ENCODE results near the gene PTK7.

DNA sequence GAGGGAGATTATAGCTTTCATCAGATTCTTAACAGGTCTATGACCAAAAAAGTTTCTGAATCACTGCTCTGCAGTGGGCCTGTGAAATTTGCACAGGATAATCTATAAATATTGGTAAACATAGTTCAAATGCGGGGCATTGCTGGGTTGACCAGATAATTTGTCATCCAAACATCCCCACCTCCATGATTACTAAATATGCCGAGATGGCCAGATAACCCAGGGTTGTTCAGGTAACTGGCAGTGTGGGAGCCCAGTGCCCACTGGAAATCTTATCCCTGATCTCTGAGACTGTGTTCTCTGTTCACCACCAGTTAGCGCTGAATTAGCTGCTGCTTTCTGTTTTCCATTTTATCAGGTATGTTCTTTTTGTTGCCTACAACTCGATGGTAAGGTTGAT lies 21.4 kb downstream of the PTK7 start:
- TF ChIP-seq, protein P1, sequence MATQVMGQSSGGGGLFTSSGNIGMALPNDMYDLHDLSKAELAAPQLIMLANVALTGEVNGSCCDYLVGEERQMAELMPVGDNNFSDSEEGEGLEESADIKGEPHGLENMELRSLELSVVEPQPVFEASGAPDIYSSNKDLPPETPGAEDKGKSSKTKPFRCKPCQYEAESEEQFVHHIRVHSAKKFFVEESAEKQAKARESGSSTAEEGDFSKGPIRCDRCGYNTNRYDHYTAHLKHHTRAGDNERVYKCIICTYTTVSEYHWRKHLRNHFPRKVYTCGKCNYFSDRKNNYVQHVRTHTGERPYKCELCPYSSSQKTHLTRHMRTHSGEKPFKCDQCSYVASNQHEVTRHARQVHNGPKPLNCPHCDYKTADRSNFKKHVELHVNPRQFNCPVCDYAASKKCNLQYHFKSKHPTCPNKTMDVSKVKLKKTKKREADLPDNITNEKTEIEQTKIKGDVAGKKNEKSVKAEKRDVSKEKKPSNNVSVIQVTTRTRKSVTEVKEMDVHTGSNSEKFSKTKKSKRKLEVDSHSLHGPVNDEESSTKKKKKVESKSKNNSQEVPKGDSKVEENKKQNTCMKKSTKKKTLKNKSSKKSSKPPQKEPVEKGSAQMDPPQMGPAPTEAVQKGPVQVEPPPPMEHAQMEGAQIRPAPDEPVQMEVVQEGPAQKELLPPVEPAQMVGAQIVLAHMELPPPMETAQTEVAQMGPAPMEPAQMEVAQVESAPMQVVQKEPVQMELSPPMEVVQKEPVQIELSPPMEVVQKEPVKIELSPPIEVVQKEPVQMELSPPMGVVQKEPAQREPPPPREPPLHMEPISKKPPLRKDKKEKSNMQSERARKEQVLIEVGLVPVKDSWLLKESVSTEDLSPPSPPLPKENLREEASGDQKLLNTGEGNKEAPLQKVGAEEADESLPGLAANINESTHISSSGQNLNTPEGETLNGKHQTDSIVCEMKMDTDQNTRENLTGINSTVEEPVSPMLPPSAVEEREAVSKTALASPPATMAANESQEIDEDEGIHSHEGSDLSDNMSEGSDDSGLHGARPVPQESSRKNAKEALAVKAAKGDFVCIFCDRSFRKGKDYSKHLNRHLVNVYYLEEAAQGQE (IDR thresholded peaks at IDR 0.05; ENCODE audit: low read depth): no peak
- TF ChIP-seq TAF1 (IDR thresholded peaks at IDR 0.05; ENCODE audit: low read depth) (no peak), NFIC (IDR thresholded peaks at IDR 0.05) (no peak), TCF12 (IDR thresholded peaks at IDR 0.05; ENCODE audit: low read depth) (no peak)

All from Ishikawa (cell line).